GM12878 (cell line): Measurements from ENCODE around the gene EIF5A. TPM values are rescaled to one million over a fixed set of nuclear protein-coding genes. Genes with fewer than 3 reads are reported as not detected.
A peak's percentile ranks its signal among the peaks of the same experiment; 100 is the strongest.

Experiments used
- BACH1 ChIP-seq: fragments of 450-650 bp; IDR thresholded peaks from 2 replicates; pipeline ENCODE4 v1.6.1; 2017; ENCODE audit warnings: mild to moderate bottlenecking, borderline replicate concordance
- CREM ChIP-seq: IDR thresholded peaks from 2 replicates; pipeline ENCODE4 v1.6.1; 2014; ENCODE audit warnings: antibody characterized with exemption, low read depth
- IRF4 ChIP-seq: IDR thresholded peaks from 2 replicates; pipeline ENCODE4 v1.6.1; 2011; ENCODE audit warnings: low read depth, low read length
- MXI1 ChIP-seq: fragments of 150-350 bp; IDR thresholded peaks from 2 replicates; pipeline ENCODE4 v1.6.1; 2011; ENCODE audit warnings: low read depth, mild to moderate bottlenecking, inconsistent platforms, low read length, improper control_type of control experiment
- NR2C1 ChIP-seq: fragments of 450-650 bp; IDR thresholded peaks from 2 replicates; pipeline ENCODE4 v1.6.1; 2017; ENCODE audit warnings: antibody characterized with exemption, mild to moderate bottlenecking, moderate library complexity
- NR2F1 ChIP-seq: fragments of 450-650 bp; conservative IDR thresholded peaks from 2 replicates; pipeline ENCODE4 v1.6.1; 2017; ENCODE audit warnings: mild to moderate bottlenecking
- TAF1 ChIP-seq: IDR thresholded peaks from 2 replicates; pipeline ENCODE4 v1.6.1; 2011; ENCODE audit warnings: mild to moderate bottlenecking, low read depth, low read length, borderline replicate concordance
- USF2 ChIP-seq: IDR thresholded peaks from 2 replicates; pipeline ENCODE4 v1.6.1; 2011; ENCODE audit warnings: low read depth, low read length, improper control_type of control experiment, borderline replicate concordance
- WRNIP1 ChIP-seq: IDR thresholded peaks from 2 replicates; pipeline ENCODE4 v1.6.1; 2011; ENCODE audit warnings: low read depth, low read length, improper control_type of control experiment, borderline replicate concordance
- ZBTB33 ChIP-seq: fragments of 450-650 bp; IDR thresholded peaks from 2 replicates; pipeline ENCODE4 v1.6.1; 2017; ENCODE audit warnings: mild to moderate bottlenecking
- polyA plus RNA-seq, 11 experiments: library from polyadenylated mRNA; depleted of rRNA in 4 of 11; unstranded in 6 of 11; stranded (reverse) in 5 of 11; fragments of >200 nt; fragmentation: Nextera tagmentation in 4 of 11; fragmentation: Illumina TruSeq in 1 of 11; extraction: Ambion mirVana in 4 of 11; extraction: Trizol in 1 of 11; gene quantifications; 1 replicate in 1 of 11; 2 replicates in 10 of 11; pipeline versions ENCODE4 v1.2.1 to v1.2.3, GENCODE V29; 2011 to 2016; ENCODE audit warnings: inconsistent platforms in 2 of 11, missing spikeins in 2 of 11, low read depth in 1 of 11
- total RNA-seq, 4 experiments: library from RNA; depleted of rRNA in 3 of 4; stranded (reverse); fragments of >200 nt in 3 of 4; fragmentation: Illumina TruSeq in 1 of 4; extraction: Trizol in 1 of 4; gene quantifications; 2 replicates each; pipeline versions ENCODE4 v1.2.1 to v1.2.3, GENCODE V29; 2013 to 2021

Gene EIF5A
- total and polyA plus RNA-seq, 10 of the 15 experiments (the other 5 are each of a cell fraction or from before 2014, with no cell fraction given): 26.5 to 1,792 (median 944) TPM

DNA sequence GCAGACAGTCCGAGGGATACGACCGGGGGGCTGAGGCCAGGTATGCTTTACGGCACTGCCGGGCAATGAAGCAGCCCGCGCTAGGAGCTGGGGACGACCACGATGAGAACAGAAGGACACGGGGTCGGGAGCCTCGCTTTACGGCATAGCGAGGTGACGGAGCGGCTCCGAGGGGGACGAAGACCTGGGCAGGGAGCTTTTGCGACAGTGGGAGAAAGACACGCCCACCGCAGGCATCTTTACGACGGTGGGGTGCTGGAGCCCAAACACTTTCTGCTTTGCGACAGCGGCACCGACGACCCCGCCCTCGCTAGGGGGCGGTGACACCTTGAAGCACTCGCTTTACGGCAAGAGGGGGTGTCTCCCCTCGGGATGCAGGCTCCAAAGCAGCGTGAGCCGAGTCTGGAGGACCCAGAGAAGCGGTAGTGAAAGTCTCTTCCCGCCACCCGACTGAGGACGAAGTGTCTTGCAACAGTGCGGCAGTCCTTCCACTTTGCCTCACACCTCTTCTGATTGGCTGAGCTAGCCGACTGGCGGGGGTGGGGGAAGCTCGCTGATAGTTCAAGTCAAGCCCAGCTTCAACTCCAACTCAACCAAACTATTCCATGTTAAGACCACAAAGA is 22.1 kb downstream of the EIF5A start (continued):
- TF ChIP-seq USF2 (no peak), MXI1 (no peak; the same call in 1 of the 2 replicates), ZBTB33 (peak; percentile 72; the same call in 1 of the 2 replicates), NR2C1 (peak; percentile 45), NR2F1 (peak; percentile 40; the same call in 1 of the 2 replicates), TAF1 (peak; percentile 68; the same call in 1 of the 2 replicates), IRF4 (peak; percentile 54; the same call in 1 of the 2 replicates), WRNIP1 (no peak), BACH1 (no peak; the same call in 1 of the 2 replicates), CREM (peak; percentile 61; the same call in 1 of the 2 replicates)
